ENCODE measurements around the gene SYNGR2. TPM values are rescaled to one million over a fixed set of nuclear protein-coding genes. Genes with fewer than 3 reads are reported as not detected.

Gene SYNGR2
- total and polyA plus RNA-seq, 9 of the 15 experiments (the other 6 are each of a cell fraction or from before 2014, with no cell fraction given) = 1.4 to 173 (median 87.8) TPM

DNA sequence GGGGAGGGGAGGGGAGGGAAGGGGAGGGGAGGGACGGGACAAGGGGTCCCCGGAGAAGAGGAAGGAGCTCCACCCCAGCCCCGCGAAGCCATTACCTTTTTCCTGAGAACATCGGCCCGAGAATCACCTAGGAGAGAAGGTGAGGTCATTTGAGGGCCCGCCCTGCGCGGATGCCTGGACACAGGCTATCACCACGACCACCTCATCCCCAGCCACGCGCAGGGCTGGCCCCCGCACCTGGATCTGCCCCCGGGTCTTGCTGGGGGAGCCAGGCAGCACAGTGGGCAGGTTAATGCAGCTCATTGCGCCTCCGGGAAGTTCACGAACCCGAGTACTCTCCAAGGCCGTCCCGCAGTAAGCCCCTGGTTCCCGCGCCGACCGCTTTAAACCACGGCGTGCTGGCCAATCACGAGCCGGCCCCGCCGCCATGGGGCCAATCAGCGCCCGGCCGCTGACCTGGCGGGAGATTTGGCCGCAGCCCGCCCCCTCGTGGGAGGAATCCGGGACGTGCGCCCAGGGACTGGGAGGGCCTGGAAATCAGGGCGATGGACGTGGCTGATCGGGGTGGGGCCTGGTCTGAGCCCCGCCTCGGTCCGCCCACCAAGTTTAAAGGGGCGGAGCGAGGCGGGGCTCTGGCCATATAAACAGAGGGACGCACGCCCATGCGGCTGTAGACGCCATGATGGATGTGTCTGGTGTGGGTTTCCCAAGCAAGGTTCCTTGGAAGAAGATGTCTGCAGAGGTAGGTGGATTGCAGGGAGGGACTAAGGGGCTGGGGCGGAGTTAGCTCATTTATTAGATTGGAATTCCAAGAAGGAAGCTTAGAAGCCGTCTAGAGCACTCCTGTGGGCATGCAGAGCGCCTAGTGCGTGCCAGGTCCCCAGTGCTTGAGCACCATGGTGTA is 18.6 kb downstream of the SYNGR2 start, which contains the start of the genes AFMID and TK1 (continued):
- TF ChIP-seq ETV6 (IDR thresholded peaks at IDR 0.05; ENCODE audit: borderline replicate concordance in 1 of 2, low read depth in 2 of 2, low read length in 1 of 2) (no peak), ETV6 (CRISPR knock-in tag; IDR thresholded peaks at IDR 0.05; ENCODE audit: borderline replicate concordance) (no peak), FUS (optimal IDR thresholded peaks at IDR 0.05; ENCODE audit: low read depth, low read length) (no peak), ZNF586 (CRISPR knock-in tag; conservative IDR thresholded peaks at IDR 0.05) (no peak), KDM5B (IDR thresholded peaks at IDR 0.05; ENCODE audit: insufficient replicate concordance, low read depth, low read length) (peak; percentile 99), DACH1 (IDR thresholded peaks at IDR 0.05; ENCODE audit: partially characterized antibody) (no peak), ZNF140 (CRISPR knock-in tag; IDR thresholded peaks at IDR 0.05) (no peak), NUFIP1 (IDR thresholded peaks at IDR 0.05; ENCODE audit: partially characterized antibody) (no peak), NCOA6 (IDR thresholded peaks at IDR 0.05) (no peak), BHLHE40 (IDR thresholded peaks at IDR 0.05; ENCODE audit: low read length) (no peak; the same call in 1 of the 2 replicates), ILK (tag; IDR thresholded peaks at IDR 0.05; ENCODE audit: borderline replicate concordance, low read depth) (no peak), KLF10 (CRISPR knock-in tag; IDR thresholded peaks at IDR 0.05) (no peak), MYC (IDR thresholded peaks at IDR 0.05; ENCODE audit: low read depth, low read length) (peak; percentile 97), MYC (CRISPR knock-in tag; IDR thresholded peaks at IDR 0.05; ENCODE audit: borderline replicate concordance, low read depth) (0 out of 2 replicates have a peak, but pooled peaks have one; percentile 6), GATAD2A (IDR thresholded peaks at IDR 0.05) (no peak), ZNF324 (CRISPR knock-in tag; IDR thresholded peaks at IDR 0.05) (no peak), ZNF143 (CRISPR knock-in tag; IDR thresholded peaks at IDR 0.05) (no peak), SAP30 (IDR thresholded peaks at IDR 0.05; ENCODE audit: borderline replicate concordance, insufficient read depth, low read depth, low read length, poor library complexity, severe bottlenecking) (peak; percentile 95)
- TF ChIP-seq, protein P1, sequence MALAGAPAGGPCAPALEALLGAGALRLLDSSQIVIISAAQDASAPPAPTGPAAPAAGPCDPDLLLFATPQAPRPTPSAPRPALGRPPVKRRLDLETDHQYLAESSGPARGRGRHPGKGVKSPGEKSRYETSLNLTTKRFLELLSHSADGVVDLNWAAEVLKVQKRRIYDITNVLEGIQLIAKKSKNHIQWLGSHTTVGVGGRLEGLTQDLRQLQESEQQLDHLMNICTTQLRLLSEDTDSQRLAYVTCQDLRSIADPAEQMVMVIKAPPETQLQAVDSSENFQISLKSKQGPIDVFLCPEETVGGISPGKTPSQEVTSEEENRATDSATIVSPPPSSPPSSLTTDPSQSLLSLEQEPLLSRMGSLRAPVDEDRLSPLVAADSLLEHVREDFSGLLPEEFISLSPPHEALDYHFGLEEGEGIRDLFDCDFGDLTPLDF (CRISPR knock-in tag; IDR thresholded peaks at IDR 0.05) = peak; percentile 99
- TF ChIP-seq, protein P2, sequence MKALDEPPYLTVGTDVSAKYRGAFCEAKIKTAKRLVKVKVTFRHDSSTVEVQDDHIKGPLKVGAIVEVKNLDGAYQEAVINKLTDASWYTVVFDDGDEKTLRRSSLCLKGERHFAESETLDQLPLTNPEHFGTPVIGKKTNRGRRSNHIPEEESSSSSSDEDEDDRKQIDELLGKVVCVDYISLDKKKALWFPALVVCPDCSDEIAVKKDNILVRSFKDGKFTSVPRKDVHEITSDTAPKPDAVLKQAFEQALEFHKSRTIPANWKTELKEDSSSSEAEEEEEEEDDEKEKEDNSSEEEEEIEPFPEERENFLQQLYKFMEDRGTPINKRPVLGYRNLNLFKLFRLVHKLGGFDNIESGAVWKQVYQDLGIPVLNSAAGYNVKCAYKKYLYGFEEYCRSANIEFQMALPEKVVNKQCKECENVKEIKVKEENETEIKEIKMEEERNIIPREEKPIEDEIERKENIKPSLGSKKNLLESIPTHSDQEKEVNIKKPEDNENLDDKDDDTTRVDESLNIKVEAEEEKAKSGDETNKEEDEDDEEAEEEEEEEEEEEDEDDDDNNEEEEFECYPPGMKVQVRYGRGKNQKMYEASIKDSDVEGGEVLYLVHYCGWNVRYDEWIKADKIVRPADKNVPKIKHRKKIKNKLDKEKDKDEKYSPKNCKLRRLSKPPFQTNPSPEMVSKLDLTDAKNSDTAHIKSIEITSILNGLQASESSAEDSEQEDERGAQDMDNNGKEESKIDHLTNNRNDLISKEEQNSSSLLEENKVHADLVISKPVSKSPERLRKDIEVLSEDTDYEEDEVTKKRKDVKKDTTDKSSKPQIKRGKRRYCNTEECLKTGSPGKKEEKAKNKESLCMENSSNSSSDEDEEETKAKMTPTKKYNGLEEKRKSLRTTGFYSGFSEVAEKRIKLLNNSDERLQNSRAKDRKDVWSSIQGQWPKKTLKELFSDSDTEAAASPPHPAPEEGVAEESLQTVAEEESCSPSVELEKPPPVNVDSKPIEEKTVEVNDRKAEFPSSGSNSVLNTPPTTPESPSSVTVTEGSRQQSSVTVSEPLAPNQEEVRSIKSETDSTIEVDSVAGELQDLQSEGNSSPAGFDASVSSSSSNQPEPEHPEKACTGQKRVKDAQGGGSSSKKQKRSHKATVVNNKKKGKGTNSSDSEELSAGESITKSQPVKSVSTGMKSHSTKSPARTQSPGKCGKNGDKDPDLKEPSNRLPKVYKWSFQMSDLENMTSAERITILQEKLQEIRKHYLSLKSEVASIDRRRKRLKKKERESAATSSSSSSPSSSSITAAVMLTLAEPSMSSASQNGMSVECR (CRISPR knock-in tag; IDR thresholded peaks at IDR 0.05) = peak; percentile 95
- TF ChIP-seq, protein P3, sequence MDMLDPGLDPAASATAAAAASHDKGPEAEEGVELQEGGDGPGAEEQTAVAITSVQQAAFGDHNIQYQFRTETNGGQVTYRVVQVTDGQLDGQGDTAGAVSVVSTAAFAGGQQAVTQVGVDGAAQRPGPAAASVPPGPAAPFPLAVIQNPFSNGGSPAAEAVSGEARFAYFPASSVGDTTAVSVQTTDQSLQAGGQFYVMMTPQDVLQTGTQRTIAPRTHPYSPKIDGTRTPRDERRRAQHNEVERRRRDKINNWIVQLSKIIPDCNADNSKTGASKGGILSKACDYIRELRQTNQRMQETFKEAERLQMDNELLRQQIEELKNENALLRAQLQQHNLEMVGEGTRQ (CRISPR knock-in tag; IDR thresholded peaks at IDR 0.05) = peak; percentile 53; the same call in 1 of the 2 replicates

Measured in K562 (cell line).